Effector CD8-positive, alpha-beta T cell (primary cell): ENCODE measurements around the gene LRRC4C.
"Not testable (repeated sequence)": the region's sequence is repeated elsewhere in the genome, so short reads cannot be mapped to it uniquely, and the experiment has no call there.

Source experiments
- DNase-seq: peaks from one replicate; lab custom pipeline; 2025; lab: John Stamatoyannopoulos, UW

LRRC4C gene

GRCh38 chr11:40240284-40240683, 1219.2 kb downstream of the LRRC4C start:
- no peak for DNase-seq

- no peak for DNase-seq
Measured at GRCh38 chr11:40236526-40236925, 1222.9 kb downstream of the LRRC4C start.

GRCh38 chr11:40235841-40236240, 1223.6 kb downstream of the LRRC4C start:
- no peak for DNase-seq

GRCh38 chr11:40230821-40231220, 1228.6 kb downstream of the LRRC4C start:
- no peak for DNase-seq

- DNase-seq: no peak
Measured at GRCh38 chr11:40228662-40229061, 1230.8 kb downstream of the LRRC4C start.

GRCh38 chr11:40227730-40228129, 1231.7 kb downstream of the LRRC4C start:
- no peak for DNase-seq

- DNase-seq: no peak
Measured at GRCh38 chr11:40226654-40227053, 1232.8 kb downstream of the LRRC4C start.

GRCh38 chr11:40223596-40224330, 1235.7 kb downstream of the LRRC4C start:
- no peak for DNase-seq

GRCh38 chr11:40219401-40219800, 1240.1 kb downstream of the LRRC4C start:
- no peak for DNase-seq

GRCh38 chr11:40215556-40215955, 1243.9 kb downstream of the LRRC4C start:
- no peak for DNase-seq

- DNase-seq: no peak
Measured at GRCh38 chr11:40207416-40207815, 1252.0 kb downstream of the LRRC4C start.

- no peak for DNase-seq
Measured at GRCh38 chr11:40204228-40204627, 1255.2 kb downstream of the LRRC4C start.

- no peak for DNase-seq
Measured at GRCh38 chr11:40203606-40204005, 1255.8 kb downstream of the LRRC4C start.

GRCh38 chr11:40202589-40203270, 1256.7 kb downstream of the LRRC4C start:
- DNase-seq: no peak

- not testable (repeated sequence) for DNase-seq
Measured at GRCh38 chr11:40192590-40192989, 1266.9 kb downstream of the LRRC4C start.

- no peak for DNase-seq
Measured at GRCh38 chr11:40190294-40190693, 1269.2 kb downstream of the LRRC4C start.

GRCh38 chr11:40188848-40189247, 1270.6 kb downstream of the LRRC4C start:
- DNase-seq: no peak

GRCh38 chr11:40187295-40187694, 1272.2 kb downstream of the LRRC4C start:
- no peak for DNase-seq

GRCh38 chr11:40186437-40187263, 1272.8 kb downstream of the LRRC4C start:
- no peak for DNase-seq

- DNase-seq: no peak
Measured at GRCh38 chr11:40185793-40186192, 1273.7 kb downstream of the LRRC4C start.

- DNase-seq: no peak
Measured at GRCh38 chr11:40183073-40184064, 1276.1 kb downstream of the LRRC4C start.
